GM21619 (cell line): ENCODE results near the gene CALCOCO1.

Source experiments
- ATAC-seq: cut with Tn5 transposase; IDR thresholded peaks from one replicate; pipeline ENCODE4 v1.9.1; 2021; ENCODE audit not compliant: unreplicated experiment

Gene CALCOCO1

DNA sequence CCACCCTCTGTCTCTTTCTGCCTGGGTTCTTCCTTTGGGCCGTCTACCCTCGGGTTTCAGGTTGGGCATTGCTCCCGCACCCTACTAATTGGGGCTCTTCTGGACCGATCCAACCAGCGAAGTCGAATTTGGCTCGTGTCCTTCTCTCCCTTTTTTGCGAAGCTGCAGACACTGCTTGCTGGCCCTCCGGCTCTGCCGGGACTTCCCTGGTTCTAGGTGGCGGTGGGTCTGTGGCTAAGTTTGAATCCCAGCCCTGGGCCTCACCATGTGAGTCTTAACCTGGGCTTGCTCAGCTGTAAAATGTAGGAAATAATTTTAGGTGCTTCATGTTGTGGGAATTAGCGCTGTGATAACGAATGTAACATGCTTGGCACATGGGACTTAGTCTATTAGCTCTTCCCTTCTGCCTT lies 24.9 kb upstream of the CALCOCO1 start:
- no peak for ATAC-seq

DNA sequence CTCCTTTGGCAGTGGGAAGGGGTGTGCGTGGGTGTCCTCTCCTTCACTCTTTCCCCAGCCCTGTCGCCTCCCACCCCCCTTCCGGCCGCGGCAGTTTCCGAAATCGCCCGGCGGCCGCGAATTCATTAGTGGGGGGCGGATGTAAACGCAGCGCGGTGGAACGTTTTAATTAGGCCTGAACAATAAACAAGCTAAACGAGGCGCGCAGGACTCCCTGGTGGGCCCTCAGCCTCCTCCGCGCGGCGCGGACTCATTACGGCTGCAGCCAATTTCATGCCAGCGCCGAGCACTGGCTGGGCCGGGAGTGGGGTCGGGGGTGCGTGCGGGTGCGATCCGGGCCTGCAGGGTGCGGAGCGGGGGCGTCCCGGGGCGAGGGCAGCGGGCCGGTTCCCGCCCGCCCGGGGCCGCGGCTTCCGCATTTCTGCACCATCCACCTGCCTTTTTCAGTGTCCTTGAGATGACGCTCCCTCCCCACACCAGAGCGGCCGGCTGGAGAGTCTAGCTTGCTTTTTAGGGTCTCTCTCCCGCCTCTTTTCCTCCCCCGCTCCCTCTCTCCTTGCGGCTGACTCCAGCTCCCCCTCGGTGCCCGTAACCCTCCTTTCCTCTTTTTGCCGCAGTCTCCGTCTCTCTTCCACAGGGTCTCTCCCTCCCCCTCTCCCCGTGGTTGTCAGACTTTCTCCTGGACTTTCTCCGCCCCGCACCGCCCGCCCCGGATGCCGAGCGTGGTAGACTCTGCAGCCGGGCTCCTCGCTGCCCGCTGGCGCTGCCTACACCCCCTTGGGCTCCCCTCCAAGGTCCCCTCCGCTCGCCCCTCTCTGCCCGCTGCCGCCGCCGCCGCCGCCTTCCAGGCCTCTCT lies 24.3 kb upstream of the CALCOCO1 start, which contains the start of gene CISTR:
Gene CISTR (minus strand): TSS at position 644 of the 856 bp plus-strand sequence.
- peak; percentile 37 for ATAC-seq

DNA sequence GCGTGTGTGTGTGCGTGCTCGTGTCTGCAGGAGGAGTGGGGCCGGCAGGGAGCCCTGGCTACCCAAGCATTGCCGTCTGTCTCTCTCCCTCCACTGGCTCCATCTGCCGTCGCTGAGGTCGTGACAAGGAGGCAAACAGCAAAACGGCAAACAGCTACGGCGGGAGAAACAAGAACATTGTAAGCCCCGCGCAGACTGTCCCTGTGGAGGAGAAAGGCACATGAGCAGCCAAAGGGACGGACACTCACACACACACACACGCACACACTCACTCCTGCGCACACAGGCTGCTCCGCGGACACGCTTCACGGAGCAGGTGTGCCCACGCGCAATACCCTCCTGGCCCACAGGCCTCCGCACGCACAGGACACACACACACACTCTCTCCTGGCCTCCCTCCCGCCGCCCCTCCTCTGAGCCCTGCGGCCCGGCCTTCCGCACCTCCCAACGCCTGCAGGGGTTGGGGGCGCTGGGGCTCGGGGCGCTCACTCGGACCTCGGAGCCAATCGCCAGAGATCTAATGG lies 23.6 kb upstream of the CALCOCO1 start:
- peak; percentile 15 for ATAC-seq

DNA sequence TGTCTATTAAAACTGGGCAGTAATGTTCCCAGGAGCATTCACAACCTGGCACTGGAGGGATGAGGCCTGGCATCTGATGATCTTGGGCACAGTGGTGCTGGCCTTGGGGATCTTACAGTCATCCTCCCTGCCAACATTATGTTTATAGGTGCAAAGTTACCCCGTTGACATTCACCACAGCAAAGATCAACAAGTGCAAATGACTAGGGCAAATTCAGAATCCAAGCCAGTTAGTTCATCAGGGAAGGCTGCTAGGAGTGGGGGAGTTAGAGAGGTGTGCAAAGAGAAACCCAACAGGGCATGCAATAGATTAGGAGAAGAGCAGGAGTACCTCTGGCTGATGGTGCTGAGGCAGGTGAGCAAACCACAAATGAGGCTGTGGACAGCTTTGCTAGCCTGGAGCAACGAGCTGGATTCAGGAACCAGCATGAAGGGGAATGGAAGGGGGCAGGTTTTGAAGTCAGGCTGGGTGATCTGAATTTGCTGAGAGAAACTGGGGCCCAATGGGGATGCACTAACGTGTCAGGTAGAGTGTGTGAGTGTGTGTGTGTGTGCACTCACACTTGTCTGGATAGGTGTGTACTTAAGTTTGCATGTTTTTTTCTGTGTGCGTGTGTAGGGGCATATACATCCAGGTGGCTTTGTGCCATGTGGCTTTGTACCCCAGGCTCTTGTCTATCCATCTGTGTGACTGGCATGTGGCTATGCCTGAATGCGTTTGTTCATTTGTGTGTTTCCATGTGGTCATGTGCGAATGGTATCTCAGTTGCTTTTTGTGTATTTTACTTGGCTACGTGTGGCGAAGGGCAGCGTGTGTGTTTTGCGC lies 22.9 kb upstream of the CALCOCO1 start:
- no peak for ATAC-seq

DNA sequence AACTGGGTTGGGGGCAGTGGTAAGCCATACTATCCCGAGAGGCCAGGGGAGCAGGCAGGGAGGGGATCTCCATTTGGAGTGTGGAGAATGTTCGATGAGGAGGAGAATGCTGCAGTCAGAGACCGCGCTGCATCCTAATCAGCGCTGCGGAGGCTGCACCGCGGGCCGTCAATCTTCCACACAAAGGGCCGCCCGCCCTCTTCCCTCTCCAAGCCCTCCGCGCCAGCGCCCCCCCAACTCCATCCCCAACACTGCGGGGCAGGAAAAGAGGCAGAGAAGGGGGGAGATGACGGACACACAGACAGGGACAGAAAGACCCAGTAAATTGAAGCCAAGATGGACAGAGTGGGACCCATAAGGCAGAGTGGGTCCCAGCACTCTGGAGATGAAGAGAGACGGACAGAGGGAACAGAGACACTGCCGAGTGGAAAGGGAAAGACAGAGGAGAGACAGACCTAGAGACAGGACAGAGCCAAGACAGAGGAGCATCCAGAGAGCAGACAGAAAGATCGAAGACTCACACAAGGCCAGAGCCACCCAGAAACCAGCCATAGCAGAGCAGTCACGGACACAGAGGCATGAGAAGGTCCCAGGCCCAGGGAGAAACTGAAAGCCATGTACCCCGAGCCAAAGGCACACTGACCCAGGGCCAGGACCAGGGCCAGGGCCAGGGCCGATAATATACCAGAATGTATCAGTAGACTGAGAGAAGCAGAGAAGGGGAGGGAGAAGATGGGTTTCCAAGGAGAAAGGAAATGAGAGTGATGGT lies 21.0 kb upstream of the CALCOCO1 start:
- no peak for ATAC-seq

DNA sequence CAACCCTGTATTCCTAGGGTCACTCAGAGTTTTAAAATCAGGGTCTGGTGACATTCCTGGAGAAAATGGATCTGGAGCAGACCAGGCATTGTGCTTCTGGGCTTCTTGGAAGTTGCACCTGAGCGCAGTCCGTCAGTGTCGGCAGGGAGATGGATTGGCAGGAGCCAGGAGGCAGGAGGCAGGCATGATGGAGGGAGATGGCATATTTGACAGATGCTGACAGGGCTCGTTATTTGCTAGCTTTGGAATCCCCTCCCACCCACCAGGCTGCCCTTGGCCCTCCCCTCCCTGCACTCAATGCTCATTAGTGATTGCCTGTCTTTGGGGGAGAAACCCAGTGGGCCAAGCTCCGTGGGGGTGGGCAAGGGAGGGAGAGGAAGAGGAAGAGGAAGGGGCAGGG lies 19.8 kb upstream of the CALCOCO1 start:
- no peak for ATAC-seq

- no peak for ATAC-seq
These were observed 19.4 kb upstream of the CALCOCO1 start for GRCh38 chr12:53746592-53747092.

DNA sequence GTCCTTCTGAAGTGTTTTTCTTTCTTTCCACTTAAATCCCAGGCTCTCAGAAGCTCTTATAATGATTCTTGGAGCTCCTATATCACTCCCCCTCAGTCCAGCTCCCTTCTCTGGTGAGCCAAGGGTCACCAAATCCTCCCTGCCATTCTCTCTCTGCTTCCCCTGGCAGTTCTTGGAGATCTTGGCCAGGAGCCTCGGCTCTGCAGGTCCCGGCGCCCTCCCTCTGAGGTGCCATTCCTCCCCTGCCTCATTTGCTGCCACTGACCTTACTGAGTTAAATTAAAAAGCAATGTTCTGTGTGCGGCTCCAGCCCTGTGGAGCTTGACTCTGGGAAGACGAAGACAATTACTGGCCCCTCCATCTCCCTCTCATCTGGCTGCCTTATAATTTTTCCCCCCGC lies 17.5 kb upstream of the CALCOCO1 start:
- no peak for ATAC-seq

DNA sequence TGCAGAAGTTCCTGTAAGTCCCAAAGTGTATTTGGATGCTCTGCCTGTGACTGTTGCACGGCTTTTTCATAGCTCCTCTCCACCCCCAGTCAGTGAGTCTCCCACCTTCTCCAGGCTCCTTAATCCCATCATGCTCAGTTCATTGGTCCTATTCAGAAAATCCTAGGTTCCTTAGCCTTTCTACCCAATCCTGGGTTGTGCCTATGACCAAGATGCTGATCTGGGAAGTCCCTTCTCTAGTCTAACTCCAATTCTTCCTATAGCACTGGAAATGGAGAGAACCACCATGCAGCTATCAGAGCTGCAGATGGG lies 16.8 kb upstream of the CALCOCO1 start:
- ATAC-seq = no peak

DNA sequence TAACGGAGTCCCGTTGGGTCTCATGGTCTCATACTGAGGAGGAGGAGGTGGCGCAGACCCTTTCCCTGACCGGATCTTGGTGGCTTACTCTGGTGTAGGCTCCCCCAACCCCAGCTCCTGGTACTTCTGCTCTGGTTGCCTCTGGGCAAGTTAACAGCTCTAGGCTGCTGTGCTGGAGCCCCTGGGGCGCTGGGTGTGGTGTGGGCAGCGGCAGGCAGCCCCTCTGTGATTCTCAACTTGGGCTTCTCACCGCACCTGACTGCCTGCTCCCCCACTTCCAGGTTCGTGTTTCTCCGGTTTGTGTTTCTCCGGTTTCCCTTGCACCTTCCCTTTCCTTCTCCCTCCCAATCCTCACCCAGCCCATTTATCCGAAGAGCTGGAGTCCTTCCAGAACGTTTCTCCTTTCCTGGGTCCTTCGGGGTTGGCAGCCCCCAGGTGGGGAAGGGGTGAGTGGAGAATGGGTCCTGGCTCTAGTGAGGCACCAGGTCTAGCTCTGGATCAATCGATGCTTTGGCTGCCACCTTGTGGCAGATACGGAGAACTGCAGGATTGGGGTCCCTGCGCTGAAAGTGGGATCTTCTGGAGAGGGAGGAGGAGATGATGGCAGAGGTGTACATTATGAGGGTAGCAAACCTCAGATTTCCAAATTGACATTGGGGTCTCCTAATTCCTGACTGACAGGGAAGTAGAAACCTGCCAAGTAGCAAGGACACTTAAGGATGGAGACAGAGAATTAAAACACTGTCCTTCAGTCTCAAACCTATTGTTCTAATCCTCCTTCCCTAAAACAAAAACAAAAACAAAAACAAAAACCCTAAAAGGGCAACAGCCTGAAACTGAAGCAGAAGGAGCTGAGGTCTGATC lies 16.2 kb upstream of the CALCOCO1 start:
- peak; percentile 52 for ATAC-seq

GRCh38 chr12:53740130-53740491 lies 12.9 kb upstream of the CALCOCO1 start:
- ATAC-seq = no peak

GRCh38 chr12:53739214-53740129 lies 12.2 kb upstream of the CALCOCO1 start:
- ATAC-seq = no peak

GRCh38 chr12:53738406-53739213 lies 11.4 kb upstream of the CALCOCO1 start:
- no peak for ATAC-seq

DNA sequence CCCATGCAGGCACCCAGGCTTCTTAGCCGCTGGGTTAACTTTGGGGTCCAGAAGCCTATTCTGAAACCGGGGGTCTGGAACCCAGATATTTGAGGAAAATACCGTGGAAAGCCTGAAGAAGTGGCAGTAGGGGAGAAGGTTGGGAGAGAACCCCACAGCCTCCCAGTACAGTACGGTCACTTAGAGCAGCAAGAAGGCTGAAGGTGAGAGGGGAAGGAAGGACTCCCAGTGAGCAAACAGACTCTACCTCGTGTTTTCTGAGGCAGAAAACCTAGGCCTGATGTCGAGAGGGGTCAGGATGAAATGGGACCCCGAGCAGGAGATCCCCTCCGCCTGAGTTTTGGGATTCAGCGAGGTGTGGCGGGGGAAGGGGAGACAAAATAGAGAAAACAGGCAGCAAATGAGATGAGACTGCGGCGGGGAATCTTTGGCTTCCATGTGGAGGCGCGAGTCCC lies 10.7 kb upstream of the CALCOCO1 start:
- ATAC-seq = no peak

DNA sequence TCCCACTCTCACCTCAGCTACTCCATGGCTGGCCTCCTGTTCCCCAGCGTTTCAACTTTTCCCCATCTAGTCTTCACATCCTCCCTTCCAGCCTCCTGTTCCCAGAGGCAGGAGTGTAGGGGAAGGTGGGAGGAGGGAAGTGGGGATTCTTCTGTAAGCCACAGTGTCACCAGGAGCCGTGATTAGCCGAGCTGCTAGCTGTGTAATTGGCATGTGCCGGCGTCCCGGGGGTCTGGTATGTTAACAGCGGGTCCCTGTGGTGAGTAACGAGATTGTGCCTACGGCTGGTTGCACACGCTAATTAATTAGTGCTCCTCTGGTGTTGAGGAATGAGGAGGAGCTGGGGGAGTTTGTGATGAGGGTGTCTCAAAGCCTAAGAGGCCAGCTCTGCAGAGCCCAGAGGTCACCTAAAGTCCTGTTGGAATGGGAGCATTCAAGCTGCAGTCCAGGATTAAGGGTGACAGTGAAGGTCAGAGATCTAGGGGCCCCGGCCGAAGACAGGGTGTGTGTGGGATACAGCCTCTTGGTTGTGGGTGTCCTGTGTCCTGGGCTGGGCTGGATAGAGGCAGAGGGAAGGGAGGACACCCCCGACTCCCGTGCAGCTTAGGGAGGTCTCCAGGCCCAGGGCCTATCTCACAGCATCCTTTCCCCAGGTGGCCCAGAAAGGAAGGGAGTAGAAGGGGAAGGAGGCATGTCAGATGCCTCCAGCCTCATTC lies 10.0 kb upstream of the CALCOCO1 start:
- no peak for ATAC-seq

DNA sequence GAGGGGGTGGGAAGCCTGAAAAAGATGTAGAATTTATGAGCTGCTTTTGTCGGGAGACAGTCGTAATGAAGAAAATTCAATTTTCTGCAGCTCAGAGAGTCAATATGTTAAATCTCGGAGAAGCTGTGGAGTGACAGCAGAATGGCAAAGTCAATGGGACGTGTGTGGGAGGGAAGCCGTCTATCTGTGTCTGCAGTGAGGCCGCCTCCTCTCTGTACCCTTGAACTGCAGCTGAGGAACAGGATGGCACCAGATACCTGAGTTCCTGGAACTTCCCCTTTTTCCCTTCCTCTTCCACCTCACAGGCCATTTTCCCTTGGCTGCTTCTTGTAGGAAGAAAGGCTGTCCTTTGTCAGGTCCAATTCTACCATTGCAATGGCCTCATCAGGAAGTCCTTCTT lies 9.3 kb upstream of the CALCOCO1 start:
- no peak for ATAC-seq

- ATAC-seq = no peak
These were observed 8.3 kb upstream of the CALCOCO1 start for GRCh38 chr12:53735556-53735955.

GRCh38 chr12:53734425-53734824 lies 7.2 kb upstream of the CALCOCO1 start:
- no peak for ATAC-seq
